ENCODE data around the gene DAB2IP. TPM values are rescaled to one million over a fixed set of nuclear protein-coding genes. Genes with fewer than 3 reads are reported as not detected.

DAB2IP gene
- total RNA-seq, 1 experiment from 2014 or later: 31.0 TPM

DNA sequence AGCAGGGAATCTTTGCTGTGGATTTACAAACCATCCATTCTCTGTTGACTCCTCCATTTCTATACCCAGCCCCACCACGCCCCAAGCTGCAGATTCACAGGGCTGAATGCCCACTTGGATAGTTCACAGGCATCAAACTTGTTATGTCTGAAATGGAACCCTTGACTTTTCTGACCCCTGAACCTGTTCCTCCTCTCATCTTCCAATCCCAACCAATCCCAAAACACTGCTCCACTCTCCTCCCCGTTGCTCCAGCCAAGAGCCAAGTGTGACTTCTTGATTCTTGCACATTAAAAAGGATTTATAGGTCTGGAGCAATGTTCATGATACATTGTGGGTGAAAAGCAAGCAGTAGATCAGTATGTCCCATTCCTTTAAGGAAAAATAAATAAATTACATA is 145.6 kb downstream of the DAB2IP start:
- no peaks in the 10 kb centered on the region for H3K9me3 ChIP-seq (ENCODE audit: control insufficient read depth in 1 of 2, insufficient read depth in 1 of 2, low read depth in 1 of 2, low read length in 2 of 2)
- no peak overlapping the region for H2AFZ ChIP-seq (ENCODE audit: low read depth, low read length, poor library complexity, severe bottlenecking)
- BruUV-seq (replicated peaks): no TSS peak
- no peaks in the 10 kb centered on the region for H3K4me1 ChIP-seq (ENCODE audit: control insufficient read depth in 1 of 2, insufficient read depth in 2 of 2, low read length in 2 of 2)
- ChIA-PET CTCF (no interaction called here), RAD21 (ENCODE audit: low non-redundant PET in 1 of 2, low total read pairs in 2 of 2, uncharacterized antibody in 2 of 2, unreplicated experiment in 2 of 2) (no interaction called here), POLR2A (no interaction called here)
- no peaks in the 10 kb centered on the region for H3K9me2 ChIP-seq (ENCODE audit: insufficient read depth)
- peaks cover 9% of the 10 kb centered on the region for H3K27me3 ChIP-seq (ENCODE audit: insufficient read depth, low read length)
- no peak for TF ChIP-seq JUND (IDR thresholded peaks at IDR 0.05)
- TF ChIP-seq, protein P1, sequence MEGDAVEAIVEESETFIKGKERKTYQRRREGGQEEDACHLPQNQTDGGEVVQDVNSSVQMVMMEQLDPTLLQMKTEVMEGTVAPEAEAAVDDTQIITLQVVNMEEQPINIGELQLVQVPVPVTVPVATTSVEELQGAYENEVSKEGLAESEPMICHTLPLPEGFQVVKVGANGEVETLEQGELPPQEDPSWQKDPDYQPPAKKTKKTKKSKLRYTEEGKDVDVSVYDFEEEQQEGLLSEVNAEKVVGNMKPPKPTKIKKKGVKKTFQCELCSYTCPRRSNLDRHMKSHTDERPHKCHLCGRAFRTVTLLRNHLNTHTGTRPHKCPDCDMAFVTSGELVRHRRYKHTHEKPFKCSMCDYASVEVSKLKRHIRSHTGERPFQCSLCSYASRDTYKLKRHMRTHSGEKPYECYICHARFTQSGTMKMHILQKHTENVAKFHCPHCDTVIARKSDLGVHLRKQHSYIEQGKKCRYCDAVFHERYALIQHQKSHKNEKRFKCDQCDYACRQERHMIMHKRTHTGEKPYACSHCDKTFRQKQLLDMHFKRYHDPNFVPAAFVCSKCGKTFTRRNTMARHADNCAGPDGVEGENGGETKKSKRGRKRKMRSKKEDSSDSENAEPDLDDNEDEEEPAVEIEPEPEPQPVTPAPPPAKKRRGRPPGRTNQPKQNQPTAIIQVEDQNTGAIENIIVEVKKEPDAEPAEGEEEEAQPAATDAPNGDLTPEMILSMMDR (IDR thresholded peaks at IDR 0.05 in 2 of 3, conservative IDR thresholded peaks at IDR 0.05 in 1 of 3; ENCODE audit: borderline replicate concordance in 1 of 3, insufficient read depth in 1 of 3, low read depth in 2 of 3, low read length in 2 of 3): no peak
- TF ChIP-seq, protein P2, sequence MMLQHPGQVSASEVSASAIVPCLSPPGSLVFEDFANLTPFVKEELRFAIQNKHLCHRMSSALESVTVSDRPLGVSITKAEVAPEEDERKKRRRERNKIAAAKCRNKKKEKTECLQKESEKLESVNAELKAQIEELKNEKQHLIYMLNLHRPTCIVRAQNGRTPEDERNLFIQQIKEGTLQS (IDR thresholded peaks at IDR 0.05): no peak
- no peak for TF ChIP-seq CBX3 (IDR thresholded peaks at IDR 0.05; ENCODE audit: low read depth)
- no peak for TF ChIP-seq EZH2phosphoT487 (IDR thresholded peaks at IDR 0.05; ENCODE audit: borderline replicate concordance)
- TF ChIP-seq ZNF274 (IDR thresholded peaks at IDR 0.05; ENCODE audit: low read depth, low read length): no peak
- no peak for TF ChIP-seq YY1 (IDR thresholded peaks at IDR 0.05; ENCODE audit: extremely low read depth, insufficient replicate concordance, low read depth, low read length)
- TF ChIP-seq RAD21 (IDR thresholded peaks at IDR 0.05; ENCODE audit: low read depth): no peak
- no peak for TF ChIP-seq SRF (IDR thresholded peaks at IDR 0.05; ENCODE audit: low read depth)
- no peak for TF ChIP-seq CEBPB (IDR thresholded peaks at IDR 0.05; ENCODE audit: low read depth)
- TF ChIP-seq TCF7L2 (IDR thresholded peaks at IDR 0.05; ENCODE audit: borderline replicate concordance, extremely low read depth, insufficient read depth, insufficient read length): no peak
- TF ChIP-seq ELF1 (IDR thresholded peaks at IDR 0.05; ENCODE audit: borderline replicate concordance, low read depth): no peak
- no peak for TF ChIP-seq POLR2AphosphoS5 (IDR thresholded peaks at IDR 0.05; ENCODE audit: low read depth, low read length)
- TF ChIP-seq EGR1 (IDR thresholded peaks at IDR 0.05; ENCODE audit: low read depth): no peak
- no peak for TF ChIP-seq FOSL1 (IDR thresholded peaks at IDR 0.05; ENCODE audit: low read depth)
- no peak for TF ChIP-seq ZFX (IDR thresholded peaks at IDR 0.05)
- TF ChIP-seq, protein P3, sequence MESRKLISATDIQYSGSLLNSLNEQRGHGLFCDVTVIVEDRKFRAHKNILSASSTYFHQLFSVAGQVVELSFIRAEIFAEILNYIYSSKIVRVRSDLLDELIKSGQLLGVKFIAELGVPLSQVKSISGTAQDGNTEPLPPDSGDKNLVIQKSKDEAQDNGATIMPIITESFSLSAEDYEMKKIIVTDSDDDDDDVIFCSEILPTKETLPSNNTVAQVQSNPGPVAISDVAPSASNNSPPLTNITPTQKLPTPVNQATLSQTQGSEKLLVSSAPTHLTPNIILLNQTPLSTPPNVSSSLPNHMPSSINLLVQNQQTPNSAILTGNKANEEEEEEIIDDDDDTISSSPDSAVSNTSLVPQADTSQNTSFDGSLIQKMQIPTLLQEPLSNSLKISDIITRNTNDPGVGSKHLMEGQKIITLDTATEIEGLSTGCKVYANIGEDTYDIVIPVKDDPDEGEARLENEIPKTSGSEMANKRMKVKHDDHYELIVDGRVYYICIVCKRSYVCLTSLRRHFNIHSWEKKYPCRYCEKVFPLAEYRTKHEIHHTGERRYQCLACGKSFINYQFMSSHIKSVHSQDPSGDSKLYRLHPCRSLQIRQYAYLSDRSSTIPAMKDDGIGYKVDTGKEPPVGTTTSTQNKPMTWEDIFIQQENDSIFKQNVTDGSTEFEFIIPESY (IDR thresholded peaks at IDR 0.05; ENCODE audit: extremely low read depth, insufficient replicate concordance, low read length): no peak
- no peak for TF ChIP-seq REST (IDR thresholded peaks at IDR 0.05; ENCODE audit: low read depth)
- no peak for TF ChIP-seq SP1 (IDR thresholded peaks at IDR 0.05; ENCODE audit: low read depth)
- no peak for TF ChIP-seq POLR2A (IDR thresholded peaks at IDR 0.05; ENCODE audit: borderline replicate concordance, extremely low read depth, insufficient read depth, insufficient read length)
- no peak for DNase-seq (ENCODE audit: low read depth, low spot score)
- no peak overlapping the region for H3K4me2 ChIP-seq (ENCODE audit: low read length)
- H3K36me3 ChIP-seq (ENCODE audit: control insufficient read depth in 1 of 2, insufficient read depth in 2 of 2, low read length in 2 of 2): no peaks in the 10 kb centered on the region
- no peak overlapping the region for H3K4me3 ChIP-seq (replicated peaks in 1 of 2; ENCODE audit: low read depth in 1 of 2, low read length in 2 of 2)
- ATAC-seq: no peak
- H3K27ac ChIP-seq (ENCODE audit: low read depth, low read length): no peak overlapping the region
- intact Hi-C loops (cut with micrococcal nuclease): no loop called here
- no peaks in the 10 kb centered on the region for H4K20me1 ChIP-seq (ENCODE audit: insufficient read depth)
- no peak overlapping the region for H3K9ac ChIP-seq (ENCODE audit: low read length)
- H3K79me2 ChIP-seq (ENCODE audit: insufficient read depth, low read length): no peaks in the 10 kb centered on the region

Data from HCT116 (cell line).